ENCODE results near the gene VDAC1. TPM values are rescaled to one million over a fixed set of nuclear protein-coding genes. Genes with fewer than 3 reads are reported as not detected.

VDAC1 gene
- total and polyA plus RNA-seq, 2 of the 8 experiments (the other 6 are each of a cell fraction or from before 2014, with no cell fraction given) = 111 to 301 TPM

DNA sequence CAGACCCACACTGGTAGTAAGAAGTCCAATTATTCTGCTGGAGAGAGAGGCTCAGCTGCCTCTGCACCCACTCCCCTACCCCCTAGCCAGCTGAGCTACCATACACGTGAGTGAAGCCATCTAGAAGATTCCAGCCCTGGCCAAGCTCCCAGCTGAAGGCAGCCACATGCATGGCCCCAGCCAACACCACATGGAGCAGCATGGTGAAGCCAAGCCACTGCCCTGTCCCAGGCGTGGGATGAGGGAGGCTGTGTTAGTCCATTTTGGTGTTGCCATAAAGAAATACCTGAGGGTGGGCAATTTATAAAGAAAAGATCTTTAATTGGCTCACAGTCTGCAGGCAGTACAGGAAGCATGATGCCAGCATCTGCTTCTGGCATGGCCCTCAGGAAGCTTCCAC lies 20.0 kb upstream of the VDAC1 start:
- Histone ChIP-seq H4K20me1 (replicated peaks in 1 of 2; ENCODE audit: control insufficient read depth in 1 of 2, insufficient read depth in 2 of 2, low read length in 2 of 2) (no peaks in the 10 kb centered on the region), H3K27ac (ENCODE audit: low read depth, low read length) (no peak overlapping the region), H3K79me1 (ENCODE audit: low read depth, low read length) (no peaks in the 10 kb centered on the region), H2BK15ac (ENCODE audit: low read length) (no peak overlapping the region), H2BK120ac (replicated peaks; ENCODE audit: low read depth, low read length) (no peak overlapping the region), H3K36me3 (ENCODE audit: control insufficient read depth in 2 of 4, insufficient read depth in 4 of 4, low read length in 3 of 4) (no peaks in the 10 kb centered on the region), H3K23ac (ENCODE audit: insufficient read length) (no peak overlapping the region), H3K4ac (replicated peaks; ENCODE audit: insufficient read length, low read depth, low read length) (no peak overlapping the region), H3K9me3 (ENCODE audit: insufficient read depth in 2 of 2, low read depth in 1 of 2, low read length in 1 of 2) (no peaks in the 10 kb centered on the region), H4K8ac (ENCODE audit: extremely low read depth, insufficient read depth, low read length) (no peak overlapping the region), H4K5ac (ENCODE audit: insufficient read length, low read depth, low read length) (no peak overlapping the region), H2AFZ (ENCODE audit: low read length) (no peak overlapping the region), H3K9ac (replicated peaks in 1 of 4; ENCODE audit: extremely low read depth in 1 of 4, low read depth in 3 of 4, low read length in 3 of 4) (no peak overlapping the region), H2BK5ac (ENCODE audit: low read depth, low read length) (no peak overlapping the region), H3K27me3 (replicated peaks in 1 of 4; ENCODE audit: control insufficient read depth in 3 of 4, extremely low read depth in 1 of 4, insufficient read depth in 3 of 4, low read length in 3 of 4) (no peaks in the 10 kb centered on the region), H3K4me3 (ENCODE audit: extremely low read depth in 1 of 4, insufficient read depth in 2 of 4, low read depth in 3 of 4, low read length in 4 of 4) (no peak overlapping the region), H2BK20ac (ENCODE audit: low read length) (no peak overlapping the region), H2AK5ac (ENCODE audit: low read depth, low read length) (no peak overlapping the region), H3K23me2 (ENCODE audit: low read depth, low read length) (no peaks in the 10 kb centered on the region), H3K4me1 (replicated peaks in 1 of 4; ENCODE audit: control insufficient read depth in 3 of 4, insufficient read depth in 4 of 4, low read length in 3 of 4) (peaks cover 0 to 3% (median under 1%) of the 10 kb centered on the region in 4 experiments; a peak in 2 of 7 replicates), H2BK12ac (ENCODE audit: low read depth, low read length) (peak overlapping the region; percentile 17; the same call in 1 of the 2 replicates), H3K4me2 (ENCODE audit: insufficient read depth in 1 of 2, low read depth in 2 of 2, low read length in 2 of 2) (no peak overlapping the region), H3K18ac (ENCODE audit: extremely low read depth, low read length) (no peak overlapping the region), H3K14ac (ENCODE audit: insufficient read length) (no peak overlapping the region), H3K56ac (replicated peaks; ENCODE audit: insufficient read length, low read depth, low read length) (no peak overlapping the region), H3K79me2 (ENCODE audit: control insufficient read depth in 1 of 2, insufficient read depth in 2 of 2, low read length in 2 of 2) (no peaks in the 10 kb centered on the region), H4K91ac (replicated peaks; ENCODE audit: insufficient read length, low read length) (peak overlapping the region; percentile 40)
- ChIA-PET CTCF (ENCODE audit: partially characterized antibody) (interaction anchor here (1.5 kb wide), 4 partner anchors 10 to 121 kb away, joined by 4 to 5 read pairs (median 4); no protein-coding TSS in a partner anchor), POLR2A (ENCODE audit: partially characterized antibody) (no interaction called here)
- WGBS, 2 experiments (ENCODE audit: extremely low coverage in 1 of 2, insufficient coverage in 1 of 2, insufficient read length in 1 of 2, insufficient replicate concordance in 2 of 2, low coverage in 1 of 2, low lambda C conversion rate in 2 of 2, missing lambda C conversion rate in 1 of 2) = 91% methylated on average over 2 of the region's 2 CpGs; no CpG with 5 or more reads in 1 of the 2 experiments
- no peak for DNase-seq (ENCODE audit: low read depth in 1 of 2, low spot score in 2 of 2)
- FAIRE-seq = no peak
- no peak for TF ChIP-seq JUN (IDR thresholded peaks at IDR 0.05; ENCODE audit: low read depth, low read length)
- no peak for TF ChIP-seq NANOG (IDR thresholded peaks at IDR 0.05; ENCODE audit: insufficient read depth, low read depth, low read length, poor library complexity, severe bottlenecking)
- TF ChIP-seq SP4 (IDR thresholded peaks at IDR 0.05; ENCODE audit: low read length) = no peak
- TF ChIP-seq KDM1A (IDR thresholded peaks at IDR 0.05; ENCODE audit: borderline replicate concordance, low read length) = no peak
- no peak for TF ChIP-seq EZH2 (IDR thresholded peaks at IDR 0.05; ENCODE audit: low read depth, low read length, severe bottlenecking)
- TF ChIP-seq SAP30 (IDR thresholded peaks at IDR 0.05; ENCODE audit: insufficient read depth, insufficient replicate concordance, low read length) = no peak
- no peak for TF ChIP-seq TEAD4 (IDR thresholded peaks at IDR 0.05; ENCODE audit: low read depth, low read length)
- no peak for TF ChIP-seq RBBP5 (IDR thresholded peaks at IDR 0.05; ENCODE audit: borderline replicate concordance, low read depth, low read length)
- TF ChIP-seq SUZ12 (IDR thresholded peaks at IDR 0.05; ENCODE audit: low read length) = no peak
- TF ChIP-seq POU5F1 (IDR thresholded peaks at IDR 0.05; ENCODE audit: low read depth, low read length) = no peak
- TF ChIP-seq BACH1 (IDR thresholded peaks at IDR 0.05; ENCODE audit: low read length) = no peak
- no peak for TF ChIP-seq RXRA (IDR thresholded peaks at IDR 0.05; ENCODE audit: insufficient read depth, low read depth, low read length)
- no peak for TF ChIP-seq GABPA (IDR thresholded peaks at IDR 0.05; ENCODE audit: borderline replicate concordance, insufficient read depth, low read length)
- TF ChIP-seq SP1 (IDR thresholded peaks at IDR 0.05; ENCODE audit: low read depth, low read length) = no peak
- TF ChIP-seq EGR1 (IDR thresholded peaks at IDR 0.05; ENCODE audit: borderline replicate concordance, low read depth, low read length) = no peak
- no peak for TF ChIP-seq POLR2A (IDR thresholded peaks at IDR 0.05; ENCODE audit: control extremely low read depth in 1 of 2, low read depth in 2 of 2, low read length in 2 of 2)

All from H1 (cell line).